PC-9 (cell line): ENCODE measurements around the gene GCNA. TPM values are rescaled to one million over a fixed set of nuclear protein-coding genes. Genes with fewer than 3 reads are reported as not detected.

Experiments used
- BruUV-seq: library from RNA; stranded (reverse); fragments of 400-500 nt; replicated peaks from 2 replicates; lab custom pipeline; 2021; lab: Mats Ljungman, UMichigan
- CTCF ChIA-PET: fragments of 300-600 bp; sonication (Branson Sonifier 250); formaldehyde crosslinking; loops from one replicate; lab custom pipeline; 2022; ENCODE audit warnings: antibody characterized with exemption; lab: Charles Lee
- POLR2A ChIA-PET: fragments of 300-600 bp; sonication (Branson Sonifier 250); formaldehyde crosslinking; loops from one replicate; lab custom pipeline; 2022; ENCODE audit warnings: antibody characterized with exemption; ENCODE audit not compliant: unreplicated experiment; lab: Charles Lee
- DNase-seq, 2 experiments: peaks; one replicate each; pipeline versions ENCODE4 v3.0.0 to v3.0.0-alpha.2; 2015 to 2022; ENCODE audit warnings: mixed read lengths in 1 of 2
- H2AFZ ChIP-seq: fragments of 200-600 bp; sonication (generic); 2 replicates; pipeline ENCODE4 v1.8.1; 2017; ENCODE audit warnings: antibody characterized with exemption
- H3F3A ChIP-seq: fragments of 200-600 bp; sonication (generic); 2 replicates; pipeline ENCODE4 v1.8.1; 2017; ENCODE audit warnings: antibody characterized with exemption, mild to moderate bottlenecking, low read depth; ENCODE audit not compliant: insufficient read depth
- H3K27ac ChIP-seq: fragments of 200-600 bp; sonication (generic); 2 replicates; pipeline ENCODE4 v1.6.1; 2016; ENCODE audit warnings: mixed run types
- H3K27me3 ChIP-seq: fragments of 200-600 bp; sonication (generic); 2 replicates; pipeline ENCODE4 v1.6.1; 2016; ENCODE audit warnings: low read depth, mixed run types; ENCODE audit not compliant: insufficient read depth
- H3K36me3 ChIP-seq: fragments of 200-600 bp; sonication (generic); 2 replicates; pipeline ENCODE4 v1.6.1; 2016; ENCODE audit warnings: low read depth, mixed run types
- H3K4me1 ChIP-seq: fragments of 200-600 bp; sonication (generic); replicated peaks from 2 replicates; pipeline ENCODE4 v1.6.1; 2016; ENCODE audit warnings: mixed run types; ENCODE audit not compliant: insufficient read depth
- H3K4me2 ChIP-seq: fragments of 200-600 bp; sonication (generic); 2 replicates; pipeline ENCODE4 v1.6.1; 2017; ENCODE audit warnings: mixed run types
- H3K4me3 ChIP-seq: fragments of 200-600 bp; sonication (generic); 2 replicates; pipeline ENCODE4 v1.6.1; 2016; ENCODE audit warnings: mixed run types
- H3K79me2 ChIP-seq: fragments of 200-600 bp; sonication (generic); 2 replicates; pipeline ENCODE4 v1.6.1; 2017; ENCODE audit warnings: low read depth, mixed run types
- H3K9me2 ChIP-seq: fragments of 200-600 bp; sonication (generic); 2 replicates; pipeline ENCODE4 v1.8.1; 2017; ENCODE audit warnings: mild to moderate bottlenecking; ENCODE audit not compliant: insufficient read depth
- H3K9me3 ChIP-seq: fragments of 200-600 bp; sonication (generic); 2 replicates; pipeline ENCODE4 v1.8.1; 2016; ENCODE audit warnings: low read depth; ENCODE audit not compliant: insufficient read depth
- H4K20me1 ChIP-seq: fragments of 200-600 bp; sonication (generic); 2 replicates; pipeline ENCODE4 v1.8.1; 2017; ENCODE audit not compliant: insufficient read depth
- CTCF ChIP-seq: fragments of 200-600 bp; sonication (generic); conservative IDR thresholded peaks from 2 replicates; pipeline ENCODE4 v1.6.1; 2017; ENCODE audit warnings: mixed run types, antibody characterized with exemption, mild to moderate bottlenecking, moderate library complexity
- EZH2 ChIP-seq: fragments of 200-600 bp; sonication (generic); IDR thresholded peaks from 2 replicates; pipeline ENCODE4 v1.8.0; 2017; ENCODE audit warnings: antibody characterized with exemption, low read depth
- intact Hi-C: fragments of 100-400 bp; cut with micrococcal nuclease; formaldehyde crosslinking; loops from one replicate; pipeline ENCODE4 v1.10.0; 2022; ENCODE audit not compliant: unreplicated experiment
- total RNA-seq: library from RNA; stranded (reverse); gene quantifications from 2 replicates; pipeline ENCODE4 v1.2.3, GENCODE V29; 2021

Gene GCNA
- total RNA-seq, 1 experiment from 2014 or later, result 0.48 TPM

GRCh38 chrX:71616672-71617529, 38.7 kb downstream of the GCNA start:
- Histone ChIP-seq H3K4me1 (no peaks in the 10 kb centered on the region), H3K9me3 (no peaks in the 10 kb centered on the region), H3K9me2 (no peaks in the 10 kb centered on the region), H3K27ac (no peak overlapping the region), H3K4me2 (no peak overlapping the region), H3F3A (no peaks in the 10 kb centered on the region), H3K79me2 (no peaks in the 10 kb centered on the region), H3K27me3 (no peaks in the 10 kb centered on the region), H3K4me3 (no peak overlapping the region), H3K36me3 (no peaks in the 10 kb centered on the region), H4K20me1 (no peaks in the 10 kb centered on the region), H2AFZ (no peak overlapping the region)
- BruUV-seq, result no TSS peak
- intact Hi-C loops, result no loop called here
- TF ChIP-seq EZH2, result no peak
- ChIA-PET POLR2A (no interaction called here), CTCF (no interaction called here)
- no peak for DNase-seq

- ChIA-PET POLR2A (no interaction called here), CTCF (no interaction called here)
- no peak overlapping the region for H3K4me3 ChIP-seq
- H3K9me2 ChIP-seq, result no peaks in the 10 kb centered on the region
- no peak for TF ChIP-seq EZH2
- TF ChIP-seq CTCF, result no peak
- no peak overlapping the region for H3K27ac ChIP-seq
- H3K27me3 ChIP-seq, result no peaks in the 10 kb centered on the region
- no peak for DNase-seq
- no peaks in the 10 kb centered on the region for H3K36me3 ChIP-seq
- no peaks in the 10 kb centered on the region for H3F3A ChIP-seq
- no TSS peak for BruUV-seq
- no peaks in the 10 kb centered on the region for H3K4me1 ChIP-seq
- intact Hi-C loops, result no loop called here
- H3K9me3 ChIP-seq, result no peaks in the 10 kb centered on the region
- no peak overlapping the region for H3K4me2 ChIP-seq
- H3K79me2 ChIP-seq, result no peaks in the 10 kb centered on the region
- no peaks in the 10 kb centered on the region for H4K20me1 ChIP-seq
- H2AFZ ChIP-seq, result no peak overlapping the region
Measured at GRCh38 chrX:71617742-71618141, 39.5 kb downstream of the GCNA start.

DNA sequence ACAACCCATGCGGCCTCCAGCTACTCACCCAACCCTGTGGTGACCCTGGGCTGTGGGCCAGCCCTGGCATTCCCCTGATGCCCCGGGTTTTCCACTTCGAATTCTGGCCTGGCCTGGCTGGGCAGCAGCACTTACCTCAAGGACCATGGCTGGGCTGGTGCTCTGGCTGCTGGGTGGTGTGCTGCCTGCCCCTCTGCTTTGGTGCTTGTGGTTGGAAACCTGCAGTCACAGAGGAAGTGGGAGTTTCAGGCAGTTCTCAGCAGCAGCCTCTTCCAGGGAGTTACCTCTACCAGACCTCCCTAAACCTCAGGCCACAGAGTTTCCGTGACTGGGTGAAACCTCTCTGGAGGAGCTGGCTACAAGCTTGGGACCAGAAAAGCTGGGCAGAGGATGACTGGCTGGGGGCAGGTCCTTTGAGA, 40.1 kb downstream of the GCNA start, which contains the start of gene CXCR3:
TSS of gene CXCR3 (minus strand) at position 209 of the 419 bp plus-strand sequence. CDS start at position 147, 62 bp downstream.
- POLR2A ChIA-PET, result no interaction called here
- no TSS peak for BruUV-seq
- TF ChIP-seq EZH2, result no peak
- no peak for TF ChIP-seq CTCF

More for the DNA sequence above, 40.1 kb downstream of the GCNA start, which contains the start of gene CXCR3:
- Histone ChIP-seq H3K9me2 (no peaks in the 10 kb centered on the region), H3K4me1 (no peaks in the 10 kb centered on the region), H3K4me2 (no peak within 1 kb of the TSS), H3K36me3 (no peaks in the 10 kb centered on the region), H4K20me1 (no peaks in the 10 kb centered on the region), H3F3A (no peaks in the 10 kb centered on the region), H3K79me2 (no peaks in the 10 kb centered on the region), H3K9me3 (no peaks in the 10 kb centered on the region), H3K27ac (no peak within 1 kb of the TSS), H3K27me3 (no peaks in the 10 kb centered on the region), H3K4me3 (no peak within 1 kb of the TSS), H2AFZ (no peak within 1 kb of the TSS)
- DNase-seq, result no peak
- intact Hi-C loops, result no loop called here
- CTCF ChIA-PET, result no interaction called here
